Activated CD4-positive, alpha-beta T cell treated with anti-CD3 and anti-CD28 coated beads for 36 hours (primary cell): ENCODE results near the gene DLX5. TPM values are rescaled to one million over a fixed set of nuclear protein-coding genes. Genes with fewer than 3 reads are reported as not detected.

ENCODE experiments used
- ATAC-seq: fragments of 200-7000 bp; cut with Tn5 transposase; one replicate; pipeline ENCODE4 v1.10.0; 2021; ENCODE audit warnings: mild to moderate bottlenecking, moderate library complexity
- CTCF ChIA-PET: fragments of 350-600 bp; sonication (Branson Sonifier 250); formaldehyde crosslinking; loops from one replicate; lab custom pipeline; 2021; ENCODE audit warnings: antibody characterized with exemption; lab: Charles Lee
- POLR2A ChIA-PET: fragments of 350-600 bp; sonication (Branson Sonifier 250); formaldehyde crosslinking; loops from one replicate; lab custom pipeline; 2021; ENCODE audit warnings: antibody characterized with exemption, inconsistent platforms; lab: Charles Lee
- DNase-seq: peaks from one replicate; pipeline ENCODE4 v3.0.0-alpha.2; 2020
- H3K27ac Mint-ChIP-seq: one replicate; pipeline ENCODE4 v1.8.0; 2021; ENCODE audit warnings: mixed read lengths
- H3K27me3 Mint-ChIP-seq: one replicate; pipeline ENCODE4 v1.8.0; 2021; ENCODE audit warnings: mixed read lengths
- H3K36me3 Mint-ChIP-seq: one replicate; pipeline ENCODE4 v1.8.0; 2021; ENCODE audit warnings: low read depth, mixed read lengths
- H3K4me1 Mint-ChIP-seq: one replicate; pipeline ENCODE4 v1.8.0; 2021; ENCODE audit warnings: mixed read lengths
- H3K4me3 Mint-ChIP-seq: one replicate; pipeline ENCODE4 v1.8.0; 2021; ENCODE audit warnings: mild to moderate bottlenecking, moderate library complexity, mixed read lengths
- H3K9me3 Mint-ChIP-seq: one replicate; pipeline ENCODE4 v1.8.0; 2021; ENCODE audit warnings: low read depth, mixed read lengths
- intact Hi-C, 2 experiments: fragments of 100-400 bp; cut with DNase I in 1 of 2; cut with micrococcal nuclease in 1 of 2; formaldehyde crosslinking; loops; one replicate each; pipeline versions ENCODE4 v1.14.2 to v1.15.1; 2022 to 2024; cut with DNase I, micrococcal nuclease
- total RNA-seq, 2 experiments: library from RNA; stranded (reverse); gene quantifications; one replicate each; pipeline ENCODE4 v1.2.3, GENCODE V29; 2021

Gene DLX5
- total RNA-seq, 2 experiments from 2014 or later, result not detected

GRCh38 chr7:96995406-96996110 is 29.1 kb downstream of the DLX5 start:
- POLR2A ChIA-PET, result no interaction called here
- CTCF ChIA-PET, result interaction anchor here (0.7 kb wide), 1 partner anchor 70 kb away, joined by 3 read pairs; no protein-coding TSS in a partner anchor
- Mint-ChIP-seq H3K9me3 (peaks cover 4% of the 10 kb centered on the region), H3K27me3 (peaks cover 75% of the 10 kb centered on the region), H3K27ac (no peak overlapping the region), H3K36me3 (no peaks in the 10 kb centered on the region), H3K4me1 (peaks cover 5% of the 10 kb centered on the region), H3K4me3 (no peak overlapping the region)
- intact Hi-C loops, result loop anchor here in 1 of 2 experiments (5.0 kb wide), 1 partner anchor 737 kb away; the partner anchor contains the start of gene TAC1
- DNase-seq (no peak), ATAC-seq (no peak)

GRCh38 chr7:96993980-96994379 is 30.7 kb downstream of the DLX5 start:
- POLR2A ChIA-PET, result no interaction called here
- CTCF ChIA-PET, result interaction anchor here (1.0 kb wide), 1 partner anchor 32 kb away, joined by 3 read pairs; no protein-coding TSS in a partner anchor
- peaks cover 5% of the 10 kb centered on the region for H3K4me1 Mint-ChIP-seq
- ATAC-seq, result no peak
- peaks cover 4% of the 10 kb centered on the region for H3K9me3 Mint-ChIP-seq
- intact Hi-C loops, result loop anchor here (5.0 kb wide), 1 partner anchor 33 kb away; no protein-coding TSS in a partner anchor
- H3K4me3 Mint-ChIP-seq, result no peak overlapping the region
- no peak overlapping the region for H3K27ac Mint-ChIP-seq
- no peak for DNase-seq
- H3K27me3 Mint-ChIP-seq, result peaks cover 76% of the 10 kb centered on the region
- no peaks in the 10 kb centered on the region for H3K36me3 Mint-ChIP-seq

GRCh38 chr7:96993094-96993865 is 31.4 kb downstream of the DLX5 start:
- ChIA-PET CTCF (interaction anchor here (1.0 kb wide), 1 partner anchor 33 kb away, joined by 3 read pairs; no protein-coding TSS in a partner anchor), POLR2A (no interaction called here)
- H3K36me3 Mint-ChIP-seq, result no peaks in the 10 kb centered on the region
- peaks cover 4% of the 10 kb centered on the region for H3K9me3 Mint-ChIP-seq
- no peak for ATAC-seq
- no peak overlapping the region for H3K27ac Mint-ChIP-seq
- H3K27me3 Mint-ChIP-seq, result peaks cover 77% of the 10 kb centered on the region
- H3K4me1 Mint-ChIP-seq, result peaks cover 5% of the 10 kb centered on the region
- no peak overlapping the region for H3K4me3 Mint-ChIP-seq
- no peak for DNase-seq
- intact Hi-C loops, result loop anchor here (5.0 kb wide), 1 partner anchor 34 kb away; no protein-coding TSS in a partner anchor

GRCh38 chr7:96992192-96993005 is 32.2 kb downstream of the DLX5 start:
- H3K27me3 Mint-ChIP-seq, result peaks cover 72% of the 10 kb centered on the region
- no peak overlapping the region for H3K27ac Mint-ChIP-seq
- ChIA-PET CTCF (no interaction called here), POLR2A (no interaction called here)
- no peak overlapping the region for H3K4me3 Mint-ChIP-seq
- H3K9me3 Mint-ChIP-seq, result peaks cover 4% of the 10 kb centered on the region
- H3K4me1 Mint-ChIP-seq, result peaks cover 5% of the 10 kb centered on the region
- intact Hi-C loops, result loop anchor here (5.0 kb wide), 1 partner anchor 35 kb away; no protein-coding TSS in a partner anchor
- H3K36me3 Mint-ChIP-seq, result no peaks in the 10 kb centered on the region
- no peak for ATAC-seq
- no peak for DNase-seq

GRCh38 chr7:96991546-96992191 is 33.0 kb downstream of the DLX5 start:
- intact Hi-C loops, result loop anchor here (5.0 kb wide), 1 partner anchor 36 kb away; no protein-coding TSS in a partner anchor
- Mint-ChIP-seq H3K4me3 (no peak overlapping the region), H3K9me3 (peaks cover 4% of the 10 kb centered on the region), H3K4me1 (peaks cover 3% of the 10 kb centered on the region), H3K36me3 (no peaks in the 10 kb centered on the region), H3K27me3 (peaks cover 70% of the 10 kb centered on the region), H3K27ac (no peak overlapping the region)
- POLR2A ChIA-PET, result no interaction called here
- CTCF ChIA-PET, result no interaction called here
- no peak for ATAC-seq
- DNase-seq, result no peak

- H3K4me3 Mint-ChIP-seq, result no peak overlapping the region
Observed at GRCh38 chr7:96989859-96990317, 34.7 kb downstream of the DLX5 start.

GRCh38 chr7:96989241-96989858 is 35.3 kb downstream of the DLX5 start:
- Mint-ChIP-seq H3K4me1 (peaks cover 2% of the 10 kb centered on the region), H3K27me3 (peaks cover 60% of the 10 kb centered on the region), H3K9me3 (peaks cover 4% of the 10 kb centered on the region), H3K27ac (no peak overlapping the region), H3K36me3 (no peaks in the 10 kb centered on the region), H3K4me3 (no peak overlapping the region)
- ChIA-PET CTCF (interaction anchor here (0.5 to 1.8 kb wide), 5 partner anchors 21 to 128 kb away, joined by 3 to 6 read pairs (median 3); partner anchors contain the start of gene SDHAF3), POLR2A (no interaction called here)
- ATAC-seq (no peak), DNase-seq (no peak)
- intact Hi-C loops, result no loop called here

More at GRCh38 chr7:96989859-96990317, 34.7 kb downstream of the DLX5 start:
- ChIA-PET CTCF (interaction anchor here (0.5 to 1.8 kb wide), 4 partner anchors 20 to 127 kb away, joined by 3 to 6 read pairs (median 3); partner anchors contain the start of gene SDHAF3), POLR2A (no interaction called here)
- ATAC-seq (no peak), DNase-seq (no peak)
- Mint-ChIP-seq H3K4me1 (peaks cover 2% of the 10 kb centered on the region), H3K27me3 (peaks cover 61% of the 10 kb centered on the region), H3K36me3 (no peaks in the 10 kb centered on the region), H3K27ac (no peak overlapping the region), H3K9me3 (peaks cover 4% of the 10 kb centered on the region)
- intact Hi-C loops, result loop anchor here (5.0 kb wide), 1 partner anchor 37 kb away; no protein-coding TSS in a partner anchor

- no peaks in the 10 kb centered on the region for H3K36me3 Mint-ChIP-seq
- peaks cover under 1% of the 10 kb centered on the region for H3K9me3 Mint-ChIP-seq
- ChIA-PET CTCF (no interaction called here), POLR2A (no interaction called here)
- intact Hi-C loops, result no loop called here
- H3K27me3 Mint-ChIP-seq, result peaks cover 56% of the 10 kb centered on the region
- H3K4me3 Mint-ChIP-seq, result no peak overlapping the region
- no peak overlapping the region for H3K27ac Mint-ChIP-seq
- DNase-seq (no peak), ATAC-seq (no peak)
- no peaks in the 10 kb centered on the region for H3K4me1 Mint-ChIP-seq
Observed at GRCh38 chr7:96987719-96988118, 36.9 kb downstream of the DLX5 start.

- H3K4me1 Mint-ChIP-seq, result no peaks in the 10 kb centered on the region
- intact Hi-C loops, result no loop called here
- H3K9me3 Mint-ChIP-seq, result no peaks in the 10 kb centered on the region
- ATAC-seq, result no peak
- no peak overlapping the region for H3K4me3 Mint-ChIP-seq
- POLR2A ChIA-PET, result no interaction called here
- no peaks in the 10 kb centered on the region for H3K36me3 Mint-ChIP-seq
- no peak for DNase-seq
- CTCF ChIA-PET, result interaction anchor here (0.8 kb wide), 1 partner anchor 41 kb away, joined by 4 read pairs; no protein-coding TSS in a partner anchor
- H3K27me3 Mint-ChIP-seq, result peaks cover 52% of the 10 kb centered on the region
- no peak overlapping the region for H3K27ac Mint-ChIP-seq
Observed at GRCh38 chr7:96986901-96987300, 37.7 kb downstream of the DLX5 start.

GRCh38 chr7:96985992-96986391 is 38.6 kb downstream of the DLX5 start:
- no peak for ATAC-seq
- no peak overlapping the region for H3K27ac Mint-ChIP-seq
- POLR2A ChIA-PET, result no interaction called here
- peaks cover 53% of the 10 kb centered on the region for H3K27me3 Mint-ChIP-seq
- no peaks in the 10 kb centered on the region for H3K9me3 Mint-ChIP-seq
- no peaks in the 10 kb centered on the region for H3K36me3 Mint-ChIP-seq
- no peak overlapping the region for H3K4me3 Mint-ChIP-seq
- intact Hi-C loops, result no loop called here
- CTCF ChIA-PET, result no interaction called here
- DNase-seq, result no peak
- no peaks in the 10 kb centered on the region for H3K4me1 Mint-ChIP-seq
